Activated CD4-positive, CD25-positive, alpha-beta regulatory T cell treated with anti-CD3 and anti-CD28 coated beads, Interleukin-2, amount 50 U/mL, for 72 hours (primary cell): ENCODE measurements around the gene ARHGEF19.
"Not testable (repeated sequence)": the region's sequence is repeated elsewhere in the genome, so short reads cannot be mapped to it uniquely, and the experiment has no call there.

Experiments used
- DNase-seq: peaks from one replicate; pipeline ENCODE4 v3.0.0; 2021

The ARHGEF19 gene

GRCh38 chr1:16243936-16244649, 31.6 kb upstream of the ARHGEF19 start:
- DNase-seq, result peak; percentile 77

GRCh38 chr1:16243215-16243610, 30.8 kb upstream of the ARHGEF19 start:
- no peak for DNase-seq

GRCh38 chr1:16242556-16243214, 30.2 kb upstream of the ARHGEF19 start:
- DNase-seq, result no peak

- DNase-seq, result no peak
Observed at GRCh38 chr1:16241221-16241708, 28.8 kb upstream of the ARHGEF19 start.

- no peak for DNase-seq
Observed at GRCh38 chr1:16239972-16240491, 27.6 kb upstream of the ARHGEF19 start.

- DNase-seq, result no peak
Observed at GRCh38 chr1:16237343-16237830, 24.9 kb upstream of the ARHGEF19 start.

GRCh38 chr1:16236511-16237342, 24.3 kb upstream of the ARHGEF19 start, which contains the start of gene CPLANE2:
TSS of gene CPLANE2 (minus strand) at chr1:16237183. CDS start at chr1:16236742, 441 bp downstream.
- DNase-seq, result peak; percentile 97

- DNase-seq, result no peak
Observed at GRCh38 chr1:16235944-16236510, 23.6 kb upstream of the ARHGEF19 start.

- no peak for DNase-seq
Observed at GRCh38 chr1:16235347-16235746, 22.9 kb upstream of the ARHGEF19 start.

GRCh38 chr1:16233431-16233830, 21.0 kb upstream of the ARHGEF19 start:
- DNase-seq, result no peak

GRCh38 chr1:16232316-16232710, 19.9 kb upstream of the ARHGEF19 start:
- DNase-seq, result no peak

GRCh38 chr1:16231331-16232315, 19.2 kb upstream of the ARHGEF19 start:
- no peak for DNase-seq

- no peak for DNase-seq
Observed at GRCh38 chr1:16230744-16231143, 18.3 kb upstream of the ARHGEF19 start.

GRCh38 chr1:16229976-16230740, 17.7 kb upstream of the ARHGEF19 start:
- DNase-seq, result no peak

GRCh38 chr1:16226490-16227179, 14.2 kb upstream of the ARHGEF19 start:
- DNase-seq, result no peak

GRCh38 chr1:16226129-16226489, 13.7 kb upstream of the ARHGEF19 start:
- DNase-seq, result no peak

GRCh38 chr1:16224472-16224871, 12.0 kb upstream of the ARHGEF19 start:
- DNase-seq, result no peak

GRCh38 chr1:16222716-16223115, 10.3 kb upstream of the ARHGEF19 start:
- DNase-seq, result not testable (repeated sequence)

GRCh38 chr1:16221499-16221898, 9.0 kb upstream of the ARHGEF19 start:
- no peak for DNase-seq

GRCh38 chr1:16219968-16220500, 7.6 kb upstream of the ARHGEF19 start:
- no peak for DNase-seq
